ENCODE results near the gene ZNF616. TPM values are rescaled to one million over a fixed set of nuclear protein-coding genes. Genes with fewer than 3 reads are reported as not detected.

ZNF616 gene
- polyA plus RNA-seq, 1 of the 3 experiments (the other 2 are of a cell fraction), result 1.5 TPM

GRCh38 chr19:52101866-52102562 lies 37.7 kb downstream of the ZNF616 start:
- Histone ChIP-seq H3K4me2 (no peak overlapping the region), H4K20me1 (ENCODE audit: insufficient read depth) (no peaks in the 10 kb centered on the region), H3K27me3 (ENCODE audit: insufficient read depth) (no peaks in the 10 kb centered on the region), H3K4me1 (ENCODE audit: control insufficient read depth in 1 of 2, insufficient read depth in 2 of 2, low read depth in 1 of 2, low read length in 1 of 2) (no peaks in the 10 kb centered on the region), H3F3A (replicated peaks; ENCODE audit: insufficient read depth) (no peaks in the 10 kb centered on the region), H3K9me3 (peaks cover 10% of the 10 kb centered on the region), H3K9me2 (no peaks in the 10 kb centered on the region), H3K9ac (no peak overlapping the region), H2AFZ (ENCODE audit: low read depth) (no peak overlapping the region), H3K27ac (ENCODE audit: low read depth in 2 of 2, low read length in 1 of 2) (no peak overlapping the region), H3K4me3 (ENCODE audit: low read depth in 2 of 2, low read length in 1 of 2) (no peak overlapping the region), H3K79me2 (ENCODE audit: insufficient read depth) (no peaks in the 10 kb centered on the region), H3K36me3 (replicated peaks in 1 of 2; ENCODE audit: control insufficient read depth in 1 of 2, insufficient read depth in 2 of 2, low read length in 1 of 2) (no peaks in the 10 kb centered on the region)
- WGBS (ENCODE audit: low lambda C conversion rate), result 32% methylated on average over 2 of the region's 2 CpGs
- POLR2A ChIA-PET, result no interaction called here
- DNase-seq, result no peak
- CTCF ChIA-PET, result interaction anchor here (1.2 kb wide), 1 partner anchor 37 kb away, joined by 3 read pairs; the partner anchor contains the start of gene ZNF616
- TF ChIP-seq FOXJ3 (CRISPR knock-in tag; IDR thresholded peaks at IDR 0.05), result no peak
- TF ChIP-seq CTCF (IDR thresholded peaks at IDR 0.05), result no peak
- no peak for TF ChIP-seq YY1 (IDR thresholded peaks at IDR 0.05; ENCODE audit: low read depth)
- no peak for TF ChIP-seq RAD21 (IDR thresholded peaks at IDR 0.05; ENCODE audit: low read length)
- TF ChIP-seq USF2 (IDR thresholded peaks at IDR 0.05; ENCODE audit: borderline replicate concordance, low read depth, low read length), result no peak
- TF ChIP-seq ZBTB33 (IDR thresholded peaks at IDR 0.05; ENCODE audit: borderline replicate concordance, low read depth), result no peak
- TF ChIP-seq CHD2 (IDR thresholded peaks at IDR 0.05; ENCODE audit: low read length, partially characterized antibody), result no peak
- TF ChIP-seq SIN3A (IDR thresholded peaks at IDR 0.05; ENCODE audit: borderline replicate concordance, low read depth, low read length), result no peak
- TF ChIP-seq GATA2 (CRISPR knock-in tag; IDR thresholded peaks at IDR 0.05), result no peak
- TF ChIP-seq FOSL2 (IDR thresholded peaks at IDR 0.05; ENCODE audit: borderline replicate concordance, low read depth), result no peak

DNA sequence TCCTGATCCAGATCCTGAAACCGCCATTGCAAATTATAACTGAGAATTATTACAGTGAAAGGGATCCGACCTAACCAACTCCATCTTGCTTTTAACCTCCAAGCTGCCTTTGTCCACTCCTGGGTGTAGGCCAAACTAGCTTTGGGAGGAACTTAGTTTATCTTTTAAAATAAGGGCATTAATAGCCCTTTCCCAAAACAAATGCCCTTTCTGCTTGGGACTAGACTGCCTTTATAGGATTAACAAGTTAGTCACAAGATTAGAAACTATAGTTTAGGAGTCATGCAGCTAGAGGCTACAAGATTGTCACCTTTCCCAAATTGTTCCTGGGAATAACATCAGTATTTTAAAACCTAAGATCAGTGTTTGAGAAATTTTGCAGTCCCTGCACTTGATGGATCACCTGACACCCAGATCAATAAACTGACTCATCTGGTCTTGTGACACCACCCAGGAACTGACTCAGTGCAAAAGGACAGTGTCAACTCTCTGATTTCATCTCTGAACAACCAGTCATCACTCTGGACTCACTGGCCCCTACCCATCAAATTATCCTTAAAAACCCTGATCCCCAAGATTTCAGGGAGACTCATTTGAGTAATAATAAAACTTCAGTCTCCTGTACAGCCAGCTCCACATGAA lies 40.1 kb downstream of the ZNF616 start:
- CTCF ChIA-PET, result no interaction called here
- DNase-seq, result no peak
- 0% methylated on average over 2 of the region's 2 CpGs for WGBS (ENCODE audit: low lambda C conversion rate)
- TF ChIP-seq NFIC (IDR thresholded peaks at IDR 0.05; ENCODE audit: borderline replicate concordance), result no peak
- no peak for TF ChIP-seq RXRA (IDR thresholded peaks at IDR 0.05; ENCODE audit: borderline replicate concordance, low read depth)
- no peak for TF ChIP-seq CTCF (IDR thresholded peaks at IDR 0.05)
- TF ChIP-seq GATA2 (CRISPR knock-in tag; IDR thresholded peaks at IDR 0.05), result no peak
- TF ChIP-seq JUND (IDR thresholded peaks at IDR 0.05), result no peak
- TF ChIP-seq FOSL2 (IDR thresholded peaks at IDR 0.05; ENCODE audit: borderline replicate concordance, low read depth), result no peak
- TF ChIP-seq MXI1 (IDR thresholded peaks at IDR 0.05; ENCODE audit: low read depth, low read length), result no peak
- TF ChIP-seq NRF1 (IDR thresholded peaks at IDR 0.05; ENCODE audit: low read depth, low read length), result no peak
- TF ChIP-seq RAD21 (IDR thresholded peaks at IDR 0.05; ENCODE audit: low read length), result no peak
- TF ChIP-seq IRF3 (IDR thresholded peaks at IDR 0.05; ENCODE audit: low read depth, low read length), result no peak

More for the DNA sequence above, 40.1 kb downstream of the ZNF616 start:
- H3K9me3 ChIP-seq, result no peaks in the 10 kb centered on the region; the same call in 1 of the 2 replicates
- H3K4me3 ChIP-seq (ENCODE audit: low read depth in 2 of 2, low read length in 1 of 2), result no peak overlapping the region
- H4K20me1 ChIP-seq (ENCODE audit: insufficient read depth), result no peaks in the 10 kb centered on the region
- H3K9ac ChIP-seq, result no peak overlapping the region
- H3K79me2 ChIP-seq (ENCODE audit: insufficient read depth), result peaks cover 8% of the 10 kb centered on the region
- H3K4me1 ChIP-seq (ENCODE audit: control insufficient read depth in 1 of 2, insufficient read depth in 2 of 2, low read depth in 1 of 2, low read length in 1 of 2), result no peaks in the 10 kb centered on the region; a peak in 1 of 4 replicates
- H3F3A ChIP-seq (replicated peaks; ENCODE audit: insufficient read depth), result peaks cover 6% of the 10 kb centered on the region
- no peaks in the 10 kb centered on the region for H3K36me3 ChIP-seq (replicated peaks in 1 of 2; ENCODE audit: control insufficient read depth in 1 of 2, insufficient read depth in 2 of 2, low read length in 1 of 2)
- H3K4me2 ChIP-seq, result no peak overlapping the region
- POLR2A ChIA-PET, result no interaction called here
- no peak overlapping the region for H2AFZ ChIP-seq (ENCODE audit: low read depth)
- H3K9me2 ChIP-seq, result no peaks in the 10 kb centered on the region
- no peak overlapping the region for H3K27ac ChIP-seq (ENCODE audit: low read depth in 2 of 2, low read length in 1 of 2)
- H3K27me3 ChIP-seq (ENCODE audit: insufficient read depth), result no peaks in the 10 kb centered on the region

Measured in SK-N-SH (cell line).